HPDE6-E6E7 (cell line): Measurements from ENCODE around the gene MRPL54.

Experiments
- DNase-seq: peaks from one replicate; pipeline ENCODE4 v3.0.0; 2011; ENCODE audit warnings: missing footprints; ENCODE audit errors: extremely low spot score

Gene MRPL54

GRCh38 chr19:3769494-3769893 lies 7.0 kb downstream of the MRPL54 start:
- no peak for DNase-seq

GRCh38 chr19:3770136-3770999 lies 7.9 kb downstream of the MRPL54 start:
- no peak for DNase-seq

- DNase-seq = no peak
Observed at GRCh38 chr19:3771000-3771905, 8.8 kb downstream of the MRPL54 start.

GRCh38 chr19:3771906-3772455 lies 9.5 kb downstream of the MRPL54 start, which contains the start of gene RAX2:
Gene RAX2, minus strand, starts transcription at chr19:3772228. Its CDS starts 486 bp downstream, at chr19:3771742.
- no peak for DNase-seq

GRCh38 chr19:3773814-3774515 lies 11.5 kb downstream of the MRPL54 start:
- no peak for DNase-seq

GRCh38 chr19:3774621-3775373 lies 12.3 kb downstream of the MRPL54 start:
- DNase-seq = no peak

GRCh38 chr19:3775374-3775711 lies 12.9 kb downstream of the MRPL54 start:
- DNase-seq = no peak

- DNase-seq = no peak
Observed at GRCh38 chr19:3775831-3776230, 13.3 kb downstream of the MRPL54 start.

- no peak for DNase-seq
Observed at GRCh38 chr19:3776479-3777040, 14.1 kb downstream of the MRPL54 start.

GRCh38 chr19:3778104-3778867 lies 15.8 kb downstream of the MRPL54 start:
- DNase-seq = no peak

- no peak for DNase-seq
Observed at GRCh38 chr19:3778899-3779723, 16.6 kb downstream of the MRPL54 start.

GRCh38 chr19:3780786-3781304 lies 18.4 kb downstream of the MRPL54 start:
- no peak for DNase-seq

- no peak for DNase-seq
Observed at GRCh38 chr19:3781603-3782002, 19.1 kb downstream of the MRPL54 start.

- DNase-seq = no peak
Observed at GRCh38 chr19:3782330-3782729, 19.8 kb downstream of the MRPL54 start.

GRCh38 chr19:3782903-3783302 lies 20.4 kb downstream of the MRPL54 start:
- no peak for DNase-seq

GRCh38 chr19:3783660-3784584 lies 21.4 kb downstream of the MRPL54 start:
- no peak for DNase-seq

- DNase-seq = no peak
Observed at GRCh38 chr19:3784607-3785450, 22.3 kb downstream of the MRPL54 start.
